HL-60/S4 treated with phorbol 12-myristate 13-acetate at 8.2 ng/mL for 4 days and 3 days (cell line): ENCODE measurements around the gene MAF.

Source experiments
- in situ Hi-C: fragments of 300-500 bp; cut with MboI; formaldehyde crosslinking; loops from 2 replicates; pipeline ENCODE4 v1.15.0; 2022; ENCODE audit warnings: low sequenced_read_pairs

MAF gene

GRCh38 chr16:79557421-79557820, 43.1 kb downstream of the MAF start:
- in situ Hi-C loops, result no loop called here

- in situ Hi-C loops, result no loop called here
These were observed 45.6 kb downstream of the MAF start for GRCh38 chr16:79554912-79555311.

- in situ Hi-C loops, result no loop called here
These were observed 50.2 kb downstream of the MAF start for GRCh38 chr16:79550373-79550772.

GRCh38 chr16:79547085-79547484, 53.5 kb downstream of the MAF start:
- in situ Hi-C loops, result no loop called here
